Testis (tissue), 3 donors: Measurements from ENCODE around the gene CAB39. TPM values are rescaled to one million over a fixed set of nuclear protein-coding genes. Genes with fewer than 3 reads are reported as not detected.

Source experiments
- DNase-seq: peaks from one replicate; pipeline ENCODE4 v3.0.0-alpha.2; 2019
- H3K27ac ChIP-seq, 2 donors: fragments of 200-600 bp; sonication (generic); one replicate each; pipeline ENCODE4 v1.5.1; 2019
- H3K27me3 ChIP-seq: fragments of 200-600 bp; sonication (generic); one replicate; pipeline ENCODE4 v1.5.1; 2019
- H3K36me3 ChIP-seq: fragments of 200-600 bp; sonication (generic); one replicate; pipeline ENCODE4 v1.5.1; 2017; ENCODE audit warnings: low read depth; ENCODE audit errors: missing control alignments
- H3K4me1 ChIP-seq: fragments of 200-600 bp; sonication (generic); one replicate; pipeline ENCODE4 v1.5.1; 2019
- H3K4me3 ChIP-seq, 2 donors: fragments of 200-600 bp; sonication (generic); one replicate each; pipeline ENCODE4 v1.5.1; 2017 to 2019
- H3K9me3 ChIP-seq: fragments of 200-600 bp; sonication (generic); one replicate; pipeline ENCODE4 v1.5.1; 2017
- CTCF ChIP-seq, 3 experiments: fragments of 450-650 bp in 2 of 3; fragments of 200-600 bp in 1 of 3; sonication (generic) in 1 of 3; IDR thresholded peaks; one replicate each; pipeline ENCODE4 v1.5.1; 2016 to 2019; ENCODE audit warnings: antibody characterized with exemption in 3 of 3, mild to moderate bottlenecking in 2 of 3, moderate library complexity in 1 of 3
- POLR2A ChIP-seq: fragments of 450-650 bp; IDR thresholded peaks from one replicate; pipeline ENCODE4 v1.6.1; 2017; ENCODE audit warnings: antibody characterized with exemption, mild to moderate bottlenecking, moderate library complexity
- WGBS, 2 donors: methylation state at CpG; one replicate each; pipeline ENCODE4 v1.1.5; 2018; 5-methylcytosine and 5-hydroxymethylcytosine counted together
- intact Hi-C: fragments of 100-400 bp; cut with DNase I; formaldehyde crosslinking; loops from one replicate; pipeline ENCODE4 v1.15.1; 2023; ENCODE audit warnings: low total_unique reads
- polyA plus RNA-seq: library from polyadenylated mRNA; stranded (reverse); fragments of 350-450 nt; fragmentation: Illumina TruSeq; extraction: RNeasy Lipid Tissue Mini Kit (QIAGEN cat#74804); gene quantifications from one replicate; pipeline ENCODE4 v1.2.3, GENCODE V29; 2014; ENCODE audit warnings: low read depth, low replicate concordance; ENCODE audit not compliant: insufficient read depth
- total RNA-seq, 2 donors: library from RNA; depleted of rRNA; stranded (reverse); fragments of >200 nt; gene quantifications; one replicate each; pipeline ENCODE4 v1.2.3, GENCODE V29; 2016

The CAB39 gene
- total and polyA plus RNA-seq, 3 donors from 2014 or later: 76.1 to 82.2 (median 76.8) TPM

- H3K27me3 ChIP-seq: no peaks in the 10 kb centered on the region
- 6 to 11% methylated on average over 26 to 32 of the region's 32 CpGs for WGBS, 2 donors
- H3K9me3 ChIP-seq: no peaks in the 10 kb centered on the region
- H3K4me1 ChIP-seq: no peaks in the 10 kb centered on the region
- peak; percentile 92 for DNase-seq
- TF ChIP-seq CTCF (IDR thresholded peaks at IDR 0.05): peak; percentile 75 to 86 (median 80)
- TF ChIP-seq POLR2A: no peak
- intact Hi-C loops: no loop called here
- no peak overlapping the region for H3K4me3 ChIP-seq
- H3K27ac ChIP-seq: no peak overlapping the region
- no peaks in the 10 kb centered on the region for H3K36me3 ChIP-seq
These were observed 135.3 kb downstream of the CAB39 start for GRCh38 chr2:230847883-230848388.

- H3K27ac ChIP-seq: no peak overlapping the region
- 38 to 57% methylated on average over 40 of the region's 40 CpGs for WGBS, 2 donors
- TF ChIP-seq CTCF (IDR thresholded peaks at IDR 0.05) (peak; percentile 42 to 91 (median 72)), POLR2A (no peak)
- no peaks in the 10 kb centered on the region for H3K4me1 ChIP-seq
- no peaks in the 10 kb centered on the region for H3K27me3 ChIP-seq
- intact Hi-C loops: no loop called here
- no peaks in the 10 kb centered on the region for H3K9me3 ChIP-seq
- DNase-seq: peak; percentile 85
- no peaks in the 10 kb centered on the region for H3K36me3 ChIP-seq
- peak overlapping the region; percentile 5 to 46 for H3K4me3 ChIP-seq
These were observed 137.2 kb downstream of the CAB39 start for GRCh38 chr2:230849633-230850357.

GRCh38 chr2:230850358-230850658, 137.7 kb downstream of the CAB39 start:
- TF ChIP-seq POLR2A (no peak), CTCF (IDR thresholded peaks at IDR 0.05) (no peak)
- no peak for DNase-seq
- no peaks in the 10 kb centered on the region for H3K4me1 ChIP-seq
- no peaks in the 10 kb centered on the region for H3K27me3 ChIP-seq
- WGBS, 2 donors: 46 to 64% methylated on average over 7 of the region's 7 CpGs
- intact Hi-C loops: no loop called here
- H3K9me3 ChIP-seq: no peaks in the 10 kb centered on the region
- no peaks in the 10 kb centered on the region for H3K36me3 ChIP-seq
- H3K4me3 ChIP-seq: peak overlapping the region in 1 of 2 donors; percentile 5
- no peak overlapping the region for H3K27ac ChIP-seq

GRCh38 chr2:230852113-230852512, 139.5 kb downstream of the CAB39 start:
- Histone ChIP-seq H3K9me3 (no peaks in the 10 kb centered on the region), H3K4me3 (no peak overlapping the region), H3K4me1 (no peaks in the 10 kb centered on the region), H3K27ac (no peak overlapping the region), H3K27me3 (no peaks in the 10 kb centered on the region), H3K36me3 (no peaks in the 10 kb centered on the region)
- 90 to 93% methylated on average over 4 of the region's 4 CpGs for WGBS, 2 donors
- intact Hi-C loops: no loop called here
- no peak for DNase-seq
- TF ChIP-seq POLR2A: no peak
- TF ChIP-seq CTCF (IDR thresholded peaks at IDR 0.05): no peak
